ENCODE results near the gene CCDC97.
"Not testable (repeated sequence)": the region's sequence is repeated elsewhere in the genome, so short reads cannot be mapped to it uniquely, and the experiment has no call there.

Gene CCDC97

GRCh38 chr19:41346916-41347315 is 36.9 kb downstream of the CCDC97 start:
- DNase-seq, result not testable (repeated sequence)

- DNase-seq, result no peak
These were observed 40.9 kb downstream of the CCDC97 start for GRCh38 chr19:41350735-41351338.

- DNase-seq, result no peak
These were observed 41.6 kb downstream of the CCDC97 start for GRCh38 chr19:41351339-41352245.

GRCh38 chr19:41352279-41352608 is 42.3 kb downstream of the CCDC97 start:
- DNase-seq, result no peak

- DNase-seq, result peak; percentile 46
These were observed 42.9 kb downstream of the CCDC97 start for GRCh38 chr19:41352609-41353465.

GRCh38 chr19:41353466-41354342 is 43.7 kb downstream of the CCDC97 start, which contains the start of gene TGFB1:
TSS of gene TGFB1 (minus strand) at chr19:41353922. CDS start at chr19:41353044, 878 bp downstream.
- DNase-seq, result no peak

GRCh38 chr19:41354343-41354953 is 44.5 kb downstream of the CCDC97 start:
- no peak for DNase-seq

- no peak for DNase-seq
These were observed 45.1 kb downstream of the CCDC97 start for GRCh38 chr19:41355035-41355434.

- DNase-seq, result no peak
These were observed 45.8 kb downstream of the CCDC97 start for GRCh38 chr19:41355802-41356201.

GRCh38 chr19:41356984-41357739 is 47.2 kb downstream of the CCDC97 start:
- no peak for DNase-seq

GRCh38 chr19:41357746-41358145 is 47.8 kb downstream of the CCDC97 start:
- DNase-seq, result no peak

GRCh38 chr19:41359741-41360140 is 49.8 kb downstream of the CCDC97 start:
- DNase-seq, result no peak

GRCh38 chr19:41362143-41362847 is 52.3 kb downstream of the CCDC97 start:
- DNase-seq, result no peak

GRCh38 chr19:41363371-41363752 is 53.4 kb downstream of the CCDC97 start:
- DNase-seq, result no peak

GRCh38 chr19:41363753-41364523 is 54.0 kb downstream of the CCDC97 start, which contains the start of gene B9D2:
TSS of gene B9D2 (minus strand) at chr19:41364149. CDS start at chr19:41363519, 630 bp downstream.
- DNase-seq, result peak; percentile 97

GRCh38 chr19:41364524-41365391 is 54.8 kb downstream of the CCDC97 start:
- DNase-seq, result no peak

GRCh38 chr19:41366089-41366488 is 56.1 kb downstream of the CCDC97 start:
- no peak for DNase-seq

- DNase-seq, result no peak
These were observed 57.9 kb downstream of the CCDC97 start for GRCh38 chr19:41367848-41368301.
